ENCODE data around the gene ALOX5AP. TPM values are rescaled to one million over a fixed set of nuclear protein-coding genes. Genes with fewer than 3 reads are reported as not detected.

Gene ALOX5AP
- total and polyA plus RNA-seq, 10 of the 15 experiments (the other 5 are each of a cell fraction or from before 2014, with no cell fraction given) = 45.9 to 426 (median 109) TPM

- H3K9me3 ChIP-seq (replicated peaks; ENCODE audit: control insufficient read depth, insufficient read depth, low read length) = no peaks in the 10 kb centered on the region
- ChIA-PET CTCF (interaction anchor here (1.1 kb wide), 1 partner anchor 14 kb away, joined by 3 read pairs; no protein-coding TSS in a partner anchor), SMC1A (ENCODE audit: uncharacterized antibody, unreplicated experiment) (no interaction called here), POLR2A (no interaction called here), RAD21 (ENCODE audit: unreplicated experiment) (no interaction called here)
- intact Hi-C loops (cut with micrococcal nuclease; ENCODE audit: unreplicated experiment) = loop anchor here (5.0 kb wide), 1 partner anchor 57 kb away; no protein-coding TSS in a partner anchor
- no peak overlapping the region for H3K27ac ChIP-seq (ENCODE audit: control insufficient read depth, insufficient read depth)
- H3K4me3 ChIP-seq = no peak overlapping the region
- no peaks in the 10 kb centered on the region for H3K79me2 ChIP-seq (ENCODE audit: control insufficient read depth, insufficient read depth, low read length)
- in situ Hi-C loops (cut with MboI) = no loop called here
- ATAC-seq (no peak), FAIRE-seq (no peak), DNase-seq (ENCODE audit: low read depth, low spot score) (no peak)
- no peak overlapping the region for H2AFZ ChIP-seq (ENCODE audit: control insufficient read depth, low read depth, low read length)
- TF ChIP-seq, protein P1, sequence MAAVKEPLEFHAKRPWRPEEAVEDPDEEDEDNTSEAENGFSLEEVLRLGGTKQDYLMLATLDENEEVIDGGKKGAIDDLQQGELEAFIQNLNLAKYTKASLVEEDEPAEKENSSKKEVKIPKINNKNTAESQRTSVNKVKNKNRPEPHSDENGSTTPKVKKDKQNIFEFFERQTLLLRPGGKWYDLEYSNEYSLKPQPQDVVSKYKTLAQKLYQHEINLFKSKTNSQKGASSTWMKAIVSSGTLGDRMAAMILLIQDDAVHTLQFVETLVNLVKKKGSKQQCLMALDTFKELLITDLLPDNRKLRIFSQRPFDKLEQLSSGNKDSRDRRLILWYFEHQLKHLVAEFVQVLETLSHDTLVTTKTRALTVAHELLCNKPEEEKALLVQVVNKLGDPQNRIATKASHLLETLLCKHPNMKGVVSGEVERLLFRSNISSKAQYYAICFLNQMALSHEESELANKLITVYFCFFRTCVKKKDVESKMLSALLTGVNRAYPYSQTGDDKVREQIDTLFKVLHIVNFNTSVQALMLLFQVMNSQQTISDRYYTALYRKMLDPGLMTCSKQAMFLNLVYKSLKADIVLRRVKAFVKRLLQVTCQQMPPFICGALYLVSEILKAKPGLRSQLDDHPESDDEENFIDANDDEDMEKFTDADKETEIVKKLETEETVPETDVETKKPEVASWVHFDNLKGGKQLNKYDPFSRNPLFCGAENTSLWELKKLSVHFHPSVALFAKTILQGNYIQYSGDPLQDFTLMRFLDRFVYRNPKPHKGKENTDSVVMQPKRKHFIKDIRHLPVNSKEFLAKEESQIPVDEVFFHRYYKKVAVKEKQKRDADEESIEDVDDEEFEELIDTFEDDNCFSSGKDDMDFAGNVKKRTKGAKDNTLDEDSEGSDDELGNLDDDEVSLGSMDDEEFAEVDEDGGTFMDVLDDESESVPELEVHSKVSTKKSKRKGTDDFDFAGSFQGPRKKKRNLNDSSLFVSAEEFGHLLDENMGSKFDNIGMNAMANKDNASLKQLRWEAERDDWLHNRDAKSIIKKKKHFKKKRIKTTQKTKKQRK (IDR thresholded peaks at IDR 0.05; ENCODE audit: low read depth, low read length) = no peak
- TF ChIP-seq POU2F2 (IDR thresholded peaks at IDR 0.05; ENCODE audit: borderline replicate concordance, low read depth, low read length) (no peak), EGR1 (IDR thresholded peaks at IDR 0.05; ENCODE audit: borderline replicate concordance in 1 of 2, low read depth in 2 of 2, low read length in 2 of 2) (no peak), KAT2A (conservative IDR thresholded peaks at IDR 0.05; ENCODE audit: control insufficient read depth, low read depth, low read length) (no peak), SUPT20H (IDR thresholded peaks at IDR 0.05; ENCODE audit: borderline replicate concordance, control insufficient read depth, low read depth, low read length) (no peak)
- TF ChIP-seq, protein P2, sequence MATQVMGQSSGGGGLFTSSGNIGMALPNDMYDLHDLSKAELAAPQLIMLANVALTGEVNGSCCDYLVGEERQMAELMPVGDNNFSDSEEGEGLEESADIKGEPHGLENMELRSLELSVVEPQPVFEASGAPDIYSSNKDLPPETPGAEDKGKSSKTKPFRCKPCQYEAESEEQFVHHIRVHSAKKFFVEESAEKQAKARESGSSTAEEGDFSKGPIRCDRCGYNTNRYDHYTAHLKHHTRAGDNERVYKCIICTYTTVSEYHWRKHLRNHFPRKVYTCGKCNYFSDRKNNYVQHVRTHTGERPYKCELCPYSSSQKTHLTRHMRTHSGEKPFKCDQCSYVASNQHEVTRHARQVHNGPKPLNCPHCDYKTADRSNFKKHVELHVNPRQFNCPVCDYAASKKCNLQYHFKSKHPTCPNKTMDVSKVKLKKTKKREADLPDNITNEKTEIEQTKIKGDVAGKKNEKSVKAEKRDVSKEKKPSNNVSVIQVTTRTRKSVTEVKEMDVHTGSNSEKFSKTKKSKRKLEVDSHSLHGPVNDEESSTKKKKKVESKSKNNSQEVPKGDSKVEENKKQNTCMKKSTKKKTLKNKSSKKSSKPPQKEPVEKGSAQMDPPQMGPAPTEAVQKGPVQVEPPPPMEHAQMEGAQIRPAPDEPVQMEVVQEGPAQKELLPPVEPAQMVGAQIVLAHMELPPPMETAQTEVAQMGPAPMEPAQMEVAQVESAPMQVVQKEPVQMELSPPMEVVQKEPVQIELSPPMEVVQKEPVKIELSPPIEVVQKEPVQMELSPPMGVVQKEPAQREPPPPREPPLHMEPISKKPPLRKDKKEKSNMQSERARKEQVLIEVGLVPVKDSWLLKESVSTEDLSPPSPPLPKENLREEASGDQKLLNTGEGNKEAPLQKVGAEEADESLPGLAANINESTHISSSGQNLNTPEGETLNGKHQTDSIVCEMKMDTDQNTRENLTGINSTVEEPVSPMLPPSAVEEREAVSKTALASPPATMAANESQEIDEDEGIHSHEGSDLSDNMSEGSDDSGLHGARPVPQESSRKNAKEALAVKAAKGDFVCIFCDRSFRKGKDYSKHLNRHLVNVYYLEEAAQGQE (IDR thresholded peaks at IDR 0.05; ENCODE audit: low read depth, low read length) = no peak
- no peak overlapping the region for H3K9ac ChIP-seq (ENCODE audit: control insufficient read depth, insufficient read depth, low read length)
- 50% methylated on average over 7 of the region's 7 CpGs for WGBS (ENCODE audit: insufficient coverage, insufficient replicate concordance, low lambda C conversion rate, missing lambda C conversion rate)
- no peaks in the 10 kb centered on the region; a peak in 1 of 4 replicates for H3K27me3 ChIP-seq (replicated peaks in 1 of 2; ENCODE audit: control insufficient read depth in 2 of 2, insufficient read depth in 2 of 2, low read length in 1 of 2)
- H4K20me1 ChIP-seq (ENCODE audit: control insufficient read depth, insufficient read depth) = no peaks in the 10 kb centered on the region
- no peak overlapping the region for H3K4me2 ChIP-seq (ENCODE audit: control insufficient read depth, insufficient read depth)
- no TSS peak for BruUV-seq (replicated peaks)
- no peaks in the 10 kb centered on the region for H3K4me1 ChIP-seq (ENCODE audit: control insufficient read depth, insufficient read depth, low read length)
- no peaks in the 10 kb centered on the region for H3K36me3 ChIP-seq (ENCODE audit: control insufficient read depth in 2 of 2, insufficient read depth in 2 of 2, low read length in 1 of 2)
These were observed 74.9 kb downstream of the ALOX5AP start for GRCh38 chr13:30810261-30810701.

Measured in GM12878 (cell line).